GM18502 (cell line): Measurements from ENCODE around the gene FIBIN.

Experiments used
- ATAC-seq: cut with Tn5 transposase; IDR thresholded peaks from one replicate; pipeline ENCODE4 v1.9.1; 2021; ENCODE audit warnings: mild to moderate bottlenecking; ENCODE audit not compliant: unreplicated experiment, poor library complexity

FIBIN gene

DNA sequence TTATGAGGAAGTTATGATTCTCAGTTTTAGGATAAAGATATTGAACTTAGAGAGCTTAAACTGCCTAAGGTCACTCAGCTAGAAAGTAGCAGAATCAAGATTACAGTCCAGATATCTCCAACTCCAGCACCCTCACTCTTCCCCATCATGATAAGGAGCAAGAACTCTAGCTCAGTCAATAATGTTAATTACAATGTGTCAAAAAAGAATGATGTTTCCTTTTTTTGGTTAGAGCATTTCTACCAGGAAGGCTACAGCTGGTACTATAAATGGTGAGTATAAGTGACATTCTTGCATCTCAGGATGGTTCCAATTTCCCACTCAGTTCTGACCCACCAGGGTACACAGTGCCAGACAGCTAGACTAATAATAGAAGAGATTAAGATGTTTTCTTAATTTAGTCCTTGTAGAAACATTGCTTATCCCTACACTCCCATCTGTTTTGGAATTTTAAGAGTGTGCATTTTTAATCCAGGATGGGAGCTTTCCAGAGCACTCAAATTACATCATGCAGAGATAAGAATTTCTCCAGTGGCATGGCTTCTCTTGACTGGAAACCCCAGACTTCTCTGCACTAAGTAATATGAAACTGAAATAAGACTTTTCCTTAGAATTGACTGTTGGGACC is 25.1 kb downstream of the FIBIN start:
- ATAC-seq = no peak

DNA sequence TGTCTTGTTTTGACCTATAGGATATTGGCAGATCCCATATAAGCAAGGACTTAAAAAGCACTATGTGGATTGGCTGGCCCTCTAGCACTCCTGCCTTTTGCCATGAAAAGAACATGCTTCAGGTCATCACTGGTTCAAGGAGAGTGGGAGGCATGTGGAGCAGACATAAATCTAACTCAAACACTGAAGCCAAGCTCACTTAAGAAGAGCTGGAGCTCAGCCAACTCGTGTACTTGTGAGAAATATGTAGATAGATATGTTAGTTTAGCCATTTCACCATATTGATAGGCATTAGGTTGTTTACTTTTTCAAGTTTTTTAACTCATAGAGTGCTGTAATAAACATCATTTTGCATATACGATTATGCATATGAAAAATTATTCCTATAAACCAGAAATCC is 26.8 kb downstream of the FIBIN start:
- no peak for ATAC-seq

DNA sequence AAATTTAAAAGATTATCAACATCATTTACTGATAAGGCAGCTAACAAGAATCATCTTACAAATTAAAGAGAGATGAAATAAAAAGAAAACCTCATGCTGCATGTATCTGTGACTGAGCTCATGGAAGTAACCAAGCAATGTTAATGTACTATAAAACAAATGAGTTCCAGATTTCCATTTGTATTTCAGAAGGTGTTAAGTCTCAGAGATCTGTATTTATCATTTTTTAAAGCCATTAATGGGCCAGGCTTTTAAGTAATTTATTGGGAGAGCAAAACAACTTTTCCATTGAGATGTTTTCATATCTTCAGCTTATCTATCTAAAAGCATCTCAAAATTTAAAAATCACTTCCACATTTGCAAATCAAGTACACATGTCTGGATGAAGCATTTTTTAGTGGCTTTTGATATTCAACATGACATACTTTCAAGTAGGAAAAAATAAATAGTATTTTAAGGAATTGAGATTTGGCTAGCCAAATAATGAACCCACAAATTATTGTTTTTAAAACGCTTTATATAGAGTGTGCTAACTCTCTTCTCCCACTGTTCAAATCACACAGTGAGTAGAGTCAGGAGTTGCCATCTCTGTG is 28.8 kb downstream of the FIBIN start:
- ATAC-seq = no peak

DNA sequence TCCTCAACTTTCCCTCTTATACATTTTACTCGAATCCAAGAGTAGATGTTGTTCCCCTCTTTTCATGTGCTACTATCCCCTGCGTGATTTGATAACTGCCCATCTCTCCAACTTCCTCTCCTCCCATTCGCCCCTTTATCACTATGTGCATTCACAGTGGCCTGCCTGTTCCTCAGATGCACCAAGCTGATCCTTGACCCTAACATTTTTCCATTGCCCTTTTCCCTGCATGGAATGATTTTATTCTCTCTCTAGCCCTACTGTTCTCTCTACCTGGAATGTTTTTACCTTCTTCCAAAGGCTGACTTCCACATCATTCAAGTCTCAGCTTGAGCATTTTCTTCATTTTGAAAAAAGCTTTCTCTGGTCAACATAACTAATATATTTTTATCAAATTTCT is 31.0 kb downstream of the FIBIN start:
- ATAC-seq = no peak

DNA sequence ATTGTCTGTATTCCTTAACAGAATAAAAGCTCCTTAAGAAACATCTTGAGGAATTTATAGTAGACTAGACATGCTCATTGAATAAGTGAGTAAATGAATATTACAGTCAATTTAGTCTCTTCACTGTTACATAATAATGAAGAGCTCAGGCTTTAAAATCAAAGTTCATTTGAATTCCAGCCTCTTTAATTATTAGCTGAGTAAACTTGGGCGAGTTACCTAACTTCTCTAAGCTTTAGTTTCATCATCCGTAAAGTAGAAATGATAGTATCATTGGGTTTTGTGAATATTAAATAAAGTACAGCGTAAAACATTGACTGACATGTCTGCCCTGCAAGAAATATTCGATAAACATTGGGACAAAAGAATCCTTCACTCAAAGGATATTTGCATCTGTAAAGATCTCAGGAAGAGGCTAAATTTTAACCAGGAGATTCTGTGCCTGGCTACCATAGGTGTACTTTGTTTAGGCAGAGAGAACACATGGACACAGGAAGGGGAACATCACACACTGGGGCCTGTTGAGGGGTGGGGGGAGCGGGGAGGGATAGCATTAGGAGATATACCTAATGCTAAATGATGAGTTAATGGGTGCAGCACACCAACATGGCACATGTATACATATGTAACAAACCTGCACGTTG is 31.5 kb downstream of the FIBIN start:
- no peak for ATAC-seq

DNA sequence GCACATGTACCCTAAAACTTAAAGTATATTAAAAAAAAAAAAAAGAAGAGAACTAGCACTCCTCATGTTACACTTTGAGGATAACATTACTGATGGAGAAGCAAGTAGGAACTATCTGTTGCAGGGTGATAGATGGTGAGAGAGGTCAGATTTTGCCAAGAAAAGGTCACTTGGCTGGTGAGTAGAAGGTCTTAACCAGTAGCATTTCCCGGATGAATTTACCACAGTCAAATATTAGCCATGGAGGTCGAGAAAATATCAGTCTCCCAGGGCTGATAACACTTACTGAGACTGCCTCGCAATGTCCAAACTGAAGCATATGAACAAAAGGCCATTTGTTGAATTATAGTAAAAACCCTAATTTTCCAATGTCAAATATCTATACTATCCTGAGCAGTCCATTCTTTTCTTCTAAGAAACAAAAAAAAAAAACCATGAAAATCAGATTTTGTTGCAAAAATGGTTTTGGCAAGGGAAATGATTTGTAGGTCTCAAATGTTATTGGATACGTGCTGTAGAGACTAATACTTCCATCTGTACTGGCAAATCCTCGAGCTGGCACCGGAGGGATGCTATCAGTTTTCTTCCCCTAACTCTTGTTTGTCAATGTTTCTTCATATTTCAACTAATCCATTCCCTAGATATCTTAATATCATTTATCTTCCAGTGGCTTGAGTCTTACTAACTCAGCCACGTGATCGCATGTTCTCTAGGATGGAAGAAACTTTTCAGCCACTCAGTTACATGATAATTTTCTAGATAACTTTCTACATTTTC is 32.2 kb downstream of the FIBIN start:
- ATAC-seq = no peak

DNA sequence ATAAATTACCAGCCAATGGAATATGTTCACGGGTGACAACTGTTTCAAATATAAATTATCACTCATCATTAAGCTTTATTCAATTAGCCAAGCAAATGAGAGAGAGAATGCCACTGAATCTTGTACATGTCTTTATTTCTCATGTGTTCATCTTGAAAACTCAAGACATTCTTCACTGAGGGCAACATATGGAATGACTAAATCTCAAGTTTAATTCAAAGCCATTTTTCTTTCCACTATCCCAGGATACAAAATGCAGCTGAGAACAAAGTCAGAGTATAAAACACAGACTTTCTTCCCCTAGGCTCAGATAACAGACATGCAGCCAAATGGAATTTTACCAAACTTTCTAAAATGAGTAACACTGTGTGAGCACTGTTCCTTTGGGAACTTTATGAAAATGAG is 34.7 kb downstream of the FIBIN start:
- ATAC-seq = no peak

DNA sequence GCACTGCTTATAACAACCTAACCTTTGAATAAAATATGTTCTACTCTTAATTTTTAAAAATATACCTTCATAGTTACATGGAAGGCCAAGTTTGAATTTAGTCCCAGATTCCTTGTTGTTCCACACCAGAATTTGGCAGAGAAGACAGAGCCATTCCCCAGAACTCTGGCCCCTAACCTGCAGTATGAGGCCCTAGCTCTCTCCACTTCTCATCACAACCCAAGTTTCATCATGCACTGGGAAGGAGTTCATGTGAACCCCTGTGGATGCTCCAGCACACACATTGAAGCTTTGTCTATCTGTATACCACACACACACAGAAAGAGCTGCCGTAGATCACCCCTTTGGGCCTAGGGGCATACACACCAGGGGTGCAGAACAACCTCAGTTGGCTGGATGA is 36.1 kb downstream of the FIBIN start:
- no peak for ATAC-seq

DNA sequence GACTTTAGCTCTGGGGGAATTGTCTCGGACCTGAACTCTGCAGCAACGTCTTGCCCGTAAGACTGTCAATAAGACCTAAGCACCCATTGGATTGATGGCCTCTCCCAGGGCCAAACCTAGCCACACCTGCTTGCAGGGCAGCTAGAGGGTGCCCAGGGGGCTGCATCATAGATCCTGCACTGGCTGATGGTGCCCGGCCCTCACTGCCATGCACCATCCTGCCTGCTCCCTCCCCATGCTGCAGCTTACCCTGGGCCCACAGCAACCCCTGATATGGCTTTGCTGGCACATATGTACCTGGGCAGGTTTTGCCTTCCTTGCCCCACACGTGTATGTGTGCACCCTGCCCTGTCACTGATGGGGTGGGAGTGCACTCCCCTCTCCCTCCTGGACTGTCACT is 37.8 kb downstream of the FIBIN start:
- no peak for ATAC-seq

DNA sequence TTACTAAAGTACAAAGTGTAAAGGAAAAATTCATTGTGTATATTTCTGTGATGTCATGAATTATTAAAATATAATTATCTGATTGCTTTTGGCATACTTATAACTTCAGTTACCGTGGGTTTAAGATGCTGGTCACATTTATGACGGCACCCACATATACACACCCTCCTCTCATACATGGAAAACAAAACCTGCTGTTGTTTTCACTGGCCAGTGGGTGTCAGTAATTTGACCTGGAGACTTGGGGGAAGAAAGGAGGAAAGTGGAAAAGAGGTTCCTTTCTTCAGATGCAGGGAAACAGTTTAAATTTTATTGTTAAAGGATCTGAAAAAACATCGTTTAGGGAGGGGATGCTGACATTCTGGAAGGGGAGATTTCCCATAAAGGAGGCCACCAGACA is 46.0 kb downstream of the FIBIN start:
- no peak for ATAC-seq

DNA sequence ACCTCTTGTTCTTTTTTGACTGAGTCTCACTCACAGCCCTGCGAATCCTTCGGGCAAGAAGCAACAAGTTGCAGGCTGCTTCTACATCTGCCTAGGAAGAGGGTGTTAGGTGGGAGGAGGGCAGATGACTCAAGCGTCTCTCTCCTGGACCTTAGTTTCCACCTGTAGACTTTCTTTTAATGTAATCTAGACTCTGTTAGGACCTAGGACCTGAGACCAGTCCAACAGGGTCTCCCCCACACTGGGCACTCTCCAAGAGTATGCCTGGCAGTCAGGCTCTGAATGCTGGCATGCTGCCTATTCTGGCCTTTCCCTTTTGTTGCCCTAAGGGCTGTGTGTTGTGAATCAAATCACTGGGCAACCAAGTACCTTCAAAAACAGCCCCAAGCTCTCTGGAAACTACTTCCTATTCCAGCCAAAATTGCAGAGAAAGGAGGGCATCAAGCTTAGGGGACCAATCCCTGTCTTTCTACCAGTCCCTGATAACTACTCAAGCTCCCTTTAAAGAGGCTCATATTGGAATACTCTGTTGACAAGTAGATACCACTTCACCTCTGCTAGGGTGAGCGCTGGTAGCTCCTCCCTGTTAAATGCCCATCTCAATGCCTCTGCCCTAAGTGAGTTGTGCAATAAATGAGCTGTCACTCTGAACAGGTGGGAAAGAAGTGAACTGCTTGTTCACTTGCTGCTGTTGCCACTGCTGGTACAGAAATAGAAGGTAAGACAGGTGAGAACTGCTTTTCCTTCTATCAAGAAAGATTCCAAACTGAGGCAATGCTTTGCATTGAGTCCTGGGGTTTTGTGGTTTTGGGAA is 46.6 kb downstream of the FIBIN start, which contains the start of gene BBOX1:
Gene BBOX1, plus strand, starts transcription at position 514 of the 814 bp plus-strand sequence. CDS start 14,616 bp downstream, outside the sequence.
- ATAC-seq = no peak

DNA sequence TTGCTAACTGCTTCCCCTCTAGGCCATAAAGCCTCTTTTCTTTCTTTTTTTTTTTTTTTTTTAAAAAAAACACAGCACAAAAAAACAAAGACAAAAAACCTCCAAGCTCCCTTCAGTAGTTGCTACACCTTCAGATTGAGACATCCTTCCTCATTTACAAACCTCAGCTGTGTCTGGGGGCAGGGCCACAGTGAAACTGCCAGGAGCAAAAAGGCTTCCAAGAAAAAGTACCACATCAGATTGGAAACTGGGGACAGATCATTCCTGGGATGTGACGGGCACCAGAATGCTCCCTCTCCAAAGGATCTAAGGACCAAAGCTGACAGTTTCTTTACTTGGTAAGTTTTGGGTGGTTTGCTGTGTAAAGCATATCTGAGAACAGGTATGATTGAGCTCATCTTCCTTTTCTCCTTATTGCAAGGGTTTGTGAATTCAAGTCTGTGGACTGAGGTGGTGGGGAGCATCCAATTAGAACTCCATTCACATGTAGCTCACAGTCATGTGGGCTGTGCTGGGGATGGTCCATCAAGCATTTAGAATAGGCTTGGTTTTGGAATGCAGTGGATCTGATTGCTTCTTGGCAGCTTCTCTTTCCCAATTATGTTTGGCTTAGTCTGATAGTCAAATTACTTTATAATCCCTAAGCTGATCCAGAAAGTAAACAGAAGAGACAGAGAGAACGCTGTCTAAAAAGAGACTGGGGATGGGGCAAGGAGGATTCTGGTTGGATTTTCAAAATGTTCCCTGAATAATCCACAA is 47.4 kb downstream of the FIBIN start:
- ATAC-seq = no peak
